Pancreas (tissue), 10 donors: ENCODE measurements around the gene CABP7. TPM values are rescaled to one million over a fixed set of nuclear protein-coding genes. Genes with fewer than 3 reads are reported as not detected.

Experiments
- ATAC-seq, 4 donors: fragments of 200-7000 bp; cut with Tn5 transposase; one replicate each; pipeline versions ENCODE4 v1.8.0 to v1.9.1; 2020; ENCODE audit warnings: mild to moderate bottlenecking in 4 of 4, moderate library complexity in 4 of 4
- DNase-seq, 6 donors: peaks; one replicate each; pipeline ENCODE4 v3.0.0-alpha.2; 2020
- FAIRE-seq: peaks from 2 replicates; lab custom pipeline; 2012; peaks lifted over from hg19 to GRCh38; lab: Jason Lieb, UNC
- H3K27ac ChIP-seq, 4 donors: fragments of 200-600 bp; sonication (generic); 1 replicate in 3 of 4; 2 replicates in 1 of 4; pipeline versions ENCODE4 v1.5.0 to v1.8.0; 2020
- H3K27me3 ChIP-seq, 4 donors: fragments of 200-600 bp; one replicate each; pipeline ENCODE4 v1.8.0; 2021
- H3K36me3 ChIP-seq, 3 donors: fragments of 200-600 bp; sonication (generic) in 1 of 3; one replicate each; pipeline versions ENCODE4 v1.5.0 to v1.8.0; 2020 to 2021
- H3K4me1 ChIP-seq, 3 donors: fragments of 200-600 bp; one replicate each; pipeline ENCODE4 v1.8.0; 2021
- H3K4me3 ChIP-seq, 4 donors: fragments of 200-600 bp; sonication (generic) in 2 of 4; one replicate each; pipeline versions ENCODE4 v1.5.0 to v1.8.0; 2020 to 2021
- H3K9me3 ChIP-seq, 4 donors: fragments of 200-600 bp; one replicate each; pipeline ENCODE4 v1.8.0; 2021
- CTCF ChIP-seq, 4 donors: fragments of 200-600 bp; sonication (generic) in 3 of 4; IDR thresholded peaks; one replicate each; pipeline versions ENCODE4 v1.5.0 to v1.8.0; 2021; ENCODE audit warnings: antibody characterized with exemption in 4 of 4
- WGBS, 2 donors: extraction: QIAGEN DNeasy Blood & Tissue Kit; methylation state at CpG; one replicate each; pipeline ENCODE4 v1.1.7; 2013; 5-methylcytosine and 5-hydroxymethylcytosine counted together
- intact Hi-C, 3 donors: fragments of 100-400 bp; cut with DNase I; formaldehyde crosslinking; loops; one replicate each; pipeline versions ENCODE4 v1.11.1 to v1.14.2; 2022
- polyA plus RNA-seq, 2 donors: library from polyadenylated mRNA; stranded (reverse); fragments of 200-250 nt; gene quantifications; one replicate each; pipeline ENCODE4 v1.2.3, GENCODE V29; 2013
- total RNA-seq, 6 donors: library from RNA; stranded (reverse); fragmentation: NEBNext Ultra II Directional in 4 of 6; extraction: Animal tissue kit (Norgen Biotek cat#: 25700) in 4 of 6; gene quantifications; one replicate each; pipeline versions ENCODE4 v1.2.1 to v1.2.4, GENCODE V29; 2021 to 2023
- donor health status: healthy with polysubstance abuse.
- donor health status: DM: no; HTN: no; CAD: no; lungs with moderate emphysema.
- donor health status: DM: no; HTN: no; CAD: no.
- donor health status: control.
- donor health status: control.
- donor health status: Bipolar disorder and iron deficiency.
- donor health status: DM: yes; HTN: yes; CAD: no.
- donor health status: DM: no; HTN: no; CAD: no.
- donor health status: DM: no; HTN: no; CAD: no.
- donor health status: DM: yes; HTN: yes; CAD: no.

CABP7 gene
- total and polyA plus RNA-seq, 8 donors = 0.56 to 17.9 (median 2.2) TPM

DNA sequence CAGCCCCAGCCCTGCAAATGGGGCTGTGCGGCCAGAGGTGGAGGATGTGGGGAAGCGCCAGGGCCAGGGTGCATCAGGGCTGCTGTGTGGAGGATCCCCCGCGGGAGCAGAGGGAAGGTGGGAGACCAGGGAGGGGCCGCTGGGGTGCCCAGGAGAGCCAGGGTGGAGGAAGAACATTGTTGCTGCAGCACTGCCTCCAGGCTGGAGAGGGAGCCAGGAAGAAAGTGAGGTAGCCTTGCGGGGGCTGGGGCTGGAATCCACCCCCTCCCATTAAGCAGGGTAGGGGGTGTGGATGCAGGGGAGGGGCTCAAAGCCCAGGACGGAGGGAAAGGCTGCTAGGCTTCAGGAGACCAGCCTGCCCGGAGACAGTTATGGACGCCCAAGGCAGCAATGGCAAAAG, 15.0 kb downstream of the CABP7 start:
- H3K27me3 ChIP-seq = no peaks in the 10 kb centered on the region
- TF ChIP-seq CTCF (IDR thresholded peaks at IDR 0.05) = no peak
- no peak overlapping the region for H3K27ac ChIP-seq
- H3K4me3 ChIP-seq = no peak overlapping the region
- no peak for FAIRE-seq
- no peak for ATAC-seq
- H3K4me1 ChIP-seq = no peaks in the 10 kb centered on the region
- 78 to 87% methylated on average over 8 to 9 of the region's 9 CpGs for WGBS, 2 donors
- no peaks in the 10 kb centered on the region for H3K9me3 ChIP-seq
- peaks cover 0 to 5% (median 0%) of the 10 kb centered on the region in 3 donors for H3K36me3 ChIP-seq
- intact Hi-C loops = no loop called here
- no peak for DNase-seq

GRCh38 chr22:29735416-29735815, 15.6 kb downstream of the CABP7 start:
- no peaks in the 10 kb centered on the region for H3K9me3 ChIP-seq
- FAIRE-seq = no peak
- WGBS, 2 donors = 67 to 79% methylated on average over 1 of the region's 1 CpG
- H3K27ac ChIP-seq = no peak overlapping the region
- H3K36me3 ChIP-seq = peaks cover 0 to 5% (median 0%) of the 10 kb centered on the region in 3 donors
- H3K4me3 ChIP-seq = no peak overlapping the region
- intact Hi-C loops = no loop called here
- DNase-seq = peak in 1 of 6 donors; percentile 30
- H3K27me3 ChIP-seq = no peaks in the 10 kb centered on the region
- ATAC-seq = no peak
- no peak for TF ChIP-seq CTCF (IDR thresholded peaks at IDR 0.05)
- H3K4me1 ChIP-seq = no peaks in the 10 kb centered on the region

DNA sequence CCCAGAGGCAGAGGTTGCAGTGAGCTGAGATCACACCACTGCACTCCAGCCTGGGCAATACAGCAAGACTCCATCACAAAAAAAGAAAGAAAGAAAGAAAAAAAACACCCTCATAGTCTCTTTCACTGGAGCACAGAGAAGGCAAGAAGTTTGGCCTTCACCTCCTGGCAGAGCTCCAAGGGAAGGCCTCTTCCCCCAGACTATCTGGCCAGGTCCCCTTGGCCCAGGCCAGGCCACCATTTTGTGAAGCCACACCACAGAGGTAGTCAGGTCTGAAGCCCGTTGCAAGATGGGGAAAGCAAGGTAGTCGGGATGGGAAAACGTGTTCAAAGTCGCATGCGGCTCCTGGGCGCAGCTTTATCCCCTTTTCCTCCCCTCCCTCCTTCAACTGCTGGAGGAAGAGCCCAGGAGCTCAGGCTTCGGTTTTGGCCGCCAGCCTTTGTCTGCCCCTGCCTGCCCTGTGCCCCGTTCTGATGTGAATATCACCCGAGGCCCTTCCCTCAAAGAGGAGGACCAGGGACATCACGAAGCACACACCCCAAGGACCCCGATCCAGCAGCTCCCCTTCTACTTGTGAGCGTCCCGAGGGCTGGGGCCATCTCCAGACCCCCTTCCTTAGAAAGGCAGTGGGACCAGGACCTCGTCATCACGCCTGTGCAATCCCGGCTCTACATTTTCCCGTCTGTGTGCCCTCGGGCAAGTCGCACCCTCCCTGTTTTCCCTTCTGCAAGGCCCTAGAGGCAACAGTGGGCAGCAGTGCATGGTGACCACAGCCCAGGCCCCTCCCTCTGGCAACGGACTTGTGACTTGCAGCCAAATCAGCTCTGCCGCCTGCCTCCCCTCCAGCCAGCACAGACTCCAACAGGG, 17.7 kb downstream of the CABP7 start:
- Histone ChIP-seq H3K9me3 (no peaks in the 10 kb centered on the region), H3K27ac (no peak overlapping the region), H3K27me3 (no peaks in the 10 kb centered on the region), H3K4me3 (no peak overlapping the region), H3K36me3 (no peaks in the 10 kb centered on the region), H3K4me1 (no peaks in the 10 kb centered on the region)
- no peak for FAIRE-seq
- no peak for ATAC-seq
- WGBS, 2 donors = 87 to 92% methylated on average over 22 of the region's 22 CpGs
- TF ChIP-seq CTCF (IDR thresholded peaks at IDR 0.05) = no peak
- intact Hi-C loops = no loop called here
- DNase-seq = peak in 1 of 6 donors; percentile 45

- Histone ChIP-seq H3K27me3 (no peaks in the 10 kb centered on the region), H3K4me3 (no peak overlapping the region), H3K27ac (no peak overlapping the region), H3K9me3 (no peaks in the 10 kb centered on the region), H3K4me1 (no peaks in the 10 kb centered on the region), H3K36me3 (no peaks in the 10 kb centered on the region)
- intact Hi-C loops = no loop called here
- FAIRE-seq (no peak), DNase-seq (no peak), ATAC-seq (no peak)
- TF ChIP-seq CTCF (IDR thresholded peaks at IDR 0.05) = no peak
- 80 to 88% methylated on average over 15 of the region's 15 CpGs for WGBS, 2 donors
Observed at GRCh38 chr22:29738118-29738815, 18.5 kb downstream of the CABP7 start.
